Measurements from ENCODE around the gene YIPF5. TPM values are rescaled to one million over a fixed set of nuclear protein-coding genes. Genes with fewer than 3 reads are reported as not detected.

Gene YIPF5
- total and polyA plus RNA-seq, 2 experiments from 2014 or later, result 201 to 236 TPM

- H3K27ac ChIP-seq, result peak overlapping the region; percentile 77; the same call in 1 of the 2 replicates
- 55 to 59% methylated on average over 3 of the region's 3 CpGs for WGBS, 2 experiments (ENCODE audit: low coverage in 1 of 2, low lambda C conversion rate in 2 of 2, missing lambda C conversion rate in 2 of 2)
- no peaks in the 10 kb centered on the region for H3K9me2 ChIP-seq (ENCODE audit: insufficient read depth)
- no peaks in the 10 kb centered on the region for H4K20me1 ChIP-seq (ENCODE audit: insufficient read depth)
- H3K4me1 ChIP-seq (ENCODE audit: insufficient read depth), result peaks cover 57% of the 10 kb centered on the region
- H3K9me3 ChIP-seq (ENCODE audit: low read depth), result no peaks in the 10 kb centered on the region
- H3K27me3 ChIP-seq (replicated peaks; ENCODE audit: insufficient read depth), result no peaks in the 10 kb centered on the region
- H3K79me2 ChIP-seq (ENCODE audit: insufficient read depth), result no peaks in the 10 kb centered on the region
- H3F3A ChIP-seq (ENCODE audit: insufficient read depth), result peaks cover 53% of the 10 kb centered on the region
- no peaks in the 10 kb centered on the region for H3K36me3 ChIP-seq (ENCODE audit: low read depth)
- in situ Hi-C loops (cut with MboI), result no loop called here
- TF ChIP-seq EZH2phosphoT487 (IDR thresholded peaks at IDR 0.05; ENCODE audit: insufficient read depth, low read depth), result no peak
- no peak for TF ChIP-seq EZH2 (IDR thresholded peaks at IDR 0.05; ENCODE audit: insufficient read depth, poor library complexity, severe bottlenecking)
- peak overlapping the region; percentile 54 for H3K4me3 ChIP-seq
- H3K4me2 ChIP-seq (ENCODE audit: unreplicated experiment), result peak overlapping the region; percentile 77
- peak overlapping the region; percentile 34; the same call in 1 of the 2 replicates for H3K9ac ChIP-seq
- H2AFZ ChIP-seq, result peak overlapping the region; percentile 70
- DNase-seq, result no peak
Observed at GRCh38 chr5:144191531-144191930, 21.1 kb upstream of the YIPF5 start.

GRCh38 chr5:144189800-144190429 is 19.5 kb upstream of the YIPF5 start:
- Histone ChIP-seq H3K4me2 (ENCODE audit: unreplicated experiment) (peak overlapping the region; percentile 76), H3K4me1 (ENCODE audit: insufficient read depth) (peaks cover 54% of the 10 kb centered on the region), H3F3A (ENCODE audit: insufficient read depth) (peaks cover 48% of the 10 kb centered on the region), H3K9me2 (ENCODE audit: insufficient read depth) (no peaks in the 10 kb centered on the region), H3K9me3 (ENCODE audit: low read depth) (no peaks in the 10 kb centered on the region), H4K20me1 (ENCODE audit: insufficient read depth) (no peaks in the 10 kb centered on the region), H3K36me3 (ENCODE audit: low read depth) (no peaks in the 10 kb centered on the region), H3K27me3 (replicated peaks; ENCODE audit: insufficient read depth) (no peaks in the 10 kb centered on the region), H3K27ac (peak overlapping the region; percentile 77), H3K9ac (peak overlapping the region; percentile 37; the same call in 1 of the 2 replicates), H2AFZ (peak overlapping the region; percentile 3; the same call in 1 of the 2 replicates), H3K4me3 (peak overlapping the region; percentile 30), H3K79me2 (ENCODE audit: insufficient read depth) (no peaks in the 10 kb centered on the region)
- in situ Hi-C loops (cut with MboI), result no loop called here
- peak; percentile 84 for DNase-seq
- WGBS, 2 experiments (ENCODE audit: low coverage in 1 of 2, low lambda C conversion rate in 2 of 2, missing lambda C conversion rate in 2 of 2), result 2 to 3% methylated on average over 10 of the region's 10 CpGs
- TF ChIP-seq EZH2phosphoT487 (IDR thresholded peaks at IDR 0.05; ENCODE audit: insufficient read depth, low read depth) (peak; percentile 76; the same call in 1 of the 2 replicates), EZH2 (IDR thresholded peaks at IDR 0.05; ENCODE audit: insufficient read depth, poor library complexity, severe bottlenecking) (no peak)

- 0 out of 2 replicates have a peak overlapping the region, but pooled peaks have one; percentile 15 for H3K4me3 ChIP-seq
- peaks cover 58% of the 10 kb centered on the region for H3K4me1 ChIP-seq (ENCODE audit: insufficient read depth)
- TF ChIP-seq EZH2 (IDR thresholded peaks at IDR 0.05; ENCODE audit: insufficient read depth, poor library complexity, severe bottlenecking) (no peak), EZH2phosphoT487 (IDR thresholded peaks at IDR 0.05; ENCODE audit: insufficient read depth, low read depth) (no peak)
- H3F3A ChIP-seq (ENCODE audit: insufficient read depth), result peaks cover 57% of the 10 kb centered on the region
- H3K27me3 ChIP-seq (replicated peaks; ENCODE audit: insufficient read depth), result no peaks in the 10 kb centered on the region
- H4K20me1 ChIP-seq (ENCODE audit: insufficient read depth), result no peaks in the 10 kb centered on the region
- H2AFZ ChIP-seq, result no peak overlapping the region
- no peaks in the 10 kb centered on the region for H3K9me2 ChIP-seq (ENCODE audit: insufficient read depth)
- H3K9ac ChIP-seq, result peak overlapping the region; percentile 30; the same call in 1 of the 2 replicates
- peak overlapping the region; percentile 81 for H3K27ac ChIP-seq
- H3K4me2 ChIP-seq (ENCODE audit: unreplicated experiment), result peak overlapping the region; percentile 65
- H3K36me3 ChIP-seq (ENCODE audit: low read depth), result no peaks in the 10 kb centered on the region
- in situ Hi-C loops (cut with MboI), result no loop called here
- WGBS, 2 experiments (ENCODE audit: low coverage in 1 of 2, low lambda C conversion rate in 2 of 2, missing lambda C conversion rate in 2 of 2), result 0 to 4% methylated on average over 2 of the region's 2 CpGs
- peak; percentile 97 for DNase-seq
- H3K79me2 ChIP-seq (ENCODE audit: insufficient read depth), result no peaks in the 10 kb centered on the region
- H3K9me3 ChIP-seq (ENCODE audit: low read depth), result no peaks in the 10 kb centered on the region
Observed at GRCh38 chr5:144187699-144188294, 17.3 kb upstream of the YIPF5 start.

GRCh38 chr5:144183254-144183889 is 12.9 kb upstream of the YIPF5 start:
- Histone ChIP-seq H3K36me3 (ENCODE audit: low read depth) (no peaks in the 10 kb centered on the region), H3K4me1 (ENCODE audit: insufficient read depth) (peaks cover 24% of the 10 kb centered on the region), H3K9ac (no peak overlapping the region), H3K9me3 (ENCODE audit: low read depth) (no peaks in the 10 kb centered on the region), H3K27ac (peak overlapping the region; percentile 40), H2AFZ (0 out of 2 replicates have a peak overlapping the region, but pooled peaks have one; percentile 14), H4K20me1 (ENCODE audit: insufficient read depth) (no peaks in the 10 kb centered on the region), H3K79me2 (ENCODE audit: insufficient read depth) (no peaks in the 10 kb centered on the region), H3K4me2 (ENCODE audit: unreplicated experiment) (no peak overlapping the region), H3F3A (ENCODE audit: insufficient read depth) (peaks cover 28% of the 10 kb centered on the region), H3K27me3 (replicated peaks; ENCODE audit: insufficient read depth) (no peaks in the 10 kb centered on the region), H3K9me2 (ENCODE audit: insufficient read depth) (no peaks in the 10 kb centered on the region), H3K4me3 (no peak overlapping the region)
- DNase-seq, result peak; percentile 82
- TF ChIP-seq EZH2 (IDR thresholded peaks at IDR 0.05; ENCODE audit: insufficient read depth, poor library complexity, severe bottlenecking) (no peak), EZH2phosphoT487 (IDR thresholded peaks at IDR 0.05; ENCODE audit: insufficient read depth, low read depth) (no peak)
- in situ Hi-C loops (cut with MboI), result no loop called here
- 0 to 5% methylated on average over 4 of the region's 4 CpGs for WGBS, 2 experiments (ENCODE audit: low coverage in 1 of 2, low lambda C conversion rate in 2 of 2, missing lambda C conversion rate in 2 of 2)

Data from GM23248 (cell line).